Skeletal muscle satellite cell (primary cell): ENCODE data around the gene ABCG5.

Source experiments
- H3K27me3 ChIP-seq: 2 replicates; pipeline ENCODE4 v1.7.0; 2013; ENCODE audit warnings: low read length; ENCODE audit not compliant: control insufficient read depth, insufficient read depth
- H3K36me3 ChIP-seq: 2 replicates; pipeline ENCODE4 v1.7.0; 2013; ENCODE audit warnings: mild to moderate bottlenecking, control low read depth, low read length; ENCODE audit not compliant: insufficient read depth
- H3K4me1 ChIP-seq: 2 replicates; pipeline ENCODE4 v1.7.0; 2013; ENCODE audit warnings: low read length; ENCODE audit not compliant: control insufficient read depth, insufficient read depth
- H3K4me2 ChIP-seq: 2 replicates; pipeline ENCODE4 v1.7.0; 2013; ENCODE audit warnings: mild to moderate bottlenecking, low read length
- H3K4me3 ChIP-seq: 2 replicates; pipeline ENCODE4 v1.7.0; 2013; ENCODE audit warnings: low read length
- H3K9ac ChIP-seq: 2 replicates; pipeline ENCODE4 v1.7.0; 2013; ENCODE audit warnings: mild to moderate bottlenecking, low read depth, low read length, moderate library complexity
- H3K9me3 ChIP-seq: replicated peaks from 2 replicates; pipeline ENCODE4 v1.7.0; 2013; ENCODE audit warnings: mild to moderate bottlenecking, control low read depth, low read length

The ABCG5 gene

GRCh38 chr2:43840965-43841364 is 2.3 kb upstream of the ABCG5 start:
- Histone ChIP-seq H3K4me3 (no peak overlapping the region), H3K27me3 (peaks cover 73% of the 10 kb centered on the region), H3K4me2 (no peak overlapping the region), H3K4me1 (no peaks in the 10 kb centered on the region), H3K9me3 (no peaks in the 10 kb centered on the region), H3K9ac (no peak overlapping the region), H3K36me3 (no peaks in the 10 kb centered on the region)

- Histone ChIP-seq H3K36me3 (no peaks in the 10 kb centered on the region), H3K4me2 (no peak overlapping the region), H3K4me3 (no peak overlapping the region), H3K4me1 (no peaks in the 10 kb centered on the region), H3K9me3 (no peaks in the 10 kb centered on the region), H3K9ac (no peak overlapping the region), H3K27me3 (peaks cover 75% of the 10 kb centered on the region)
Measured at GRCh38 chr2:43839776-43840564, 1.3 kb upstream of the ABCG5 start.

DNA sequence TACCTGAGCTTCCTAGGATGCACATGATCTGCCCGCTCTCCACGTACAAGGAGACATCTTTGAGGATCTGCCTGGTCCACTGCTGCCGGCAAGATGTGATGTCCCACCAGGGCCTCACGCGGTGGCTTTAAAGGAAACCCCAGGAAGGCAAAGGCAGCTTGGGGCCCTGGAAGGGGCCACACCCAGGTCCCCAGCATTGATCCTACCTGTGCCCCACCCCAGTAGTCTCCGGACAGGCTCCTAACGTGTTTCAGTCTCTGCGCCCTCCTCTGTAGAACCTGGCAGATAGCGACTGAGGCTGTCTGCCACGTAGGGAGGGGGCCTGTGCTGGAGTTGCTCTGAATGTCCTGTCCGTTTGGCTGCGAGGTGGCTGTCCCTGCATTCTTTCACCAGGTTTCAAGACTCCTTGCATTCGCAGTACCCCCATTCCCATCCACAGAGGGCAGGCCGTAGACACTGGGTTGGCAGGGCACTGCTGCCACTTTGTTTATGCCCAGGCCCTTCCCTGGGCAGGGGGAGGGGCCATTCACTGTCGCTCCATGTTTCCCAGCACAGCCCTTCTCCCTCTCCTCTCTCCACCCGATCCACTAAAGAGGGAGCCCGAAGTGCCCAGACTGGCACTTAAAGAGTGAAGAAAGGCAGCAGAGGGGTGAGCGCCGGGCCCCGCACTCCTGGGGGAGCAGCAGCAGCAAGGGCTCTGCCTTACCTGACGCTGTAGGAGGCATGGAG is 644 bp downstream of the ABCG5 start:
- no peak overlapping the region for H3K9ac ChIP-seq
- H3K4me1 ChIP-seq: no peaks in the 10 kb centered on the region
- no peaks in the 10 kb centered on the region for H3K36me3 ChIP-seq
- no peak overlapping the region for H3K4me2 ChIP-seq
- H3K4me3 ChIP-seq: no peak overlapping the region
- H3K9me3 ChIP-seq: no peaks in the 10 kb centered on the region
- H3K27me3 ChIP-seq: peaks cover 61% of the 10 kb centered on the region

DNA sequence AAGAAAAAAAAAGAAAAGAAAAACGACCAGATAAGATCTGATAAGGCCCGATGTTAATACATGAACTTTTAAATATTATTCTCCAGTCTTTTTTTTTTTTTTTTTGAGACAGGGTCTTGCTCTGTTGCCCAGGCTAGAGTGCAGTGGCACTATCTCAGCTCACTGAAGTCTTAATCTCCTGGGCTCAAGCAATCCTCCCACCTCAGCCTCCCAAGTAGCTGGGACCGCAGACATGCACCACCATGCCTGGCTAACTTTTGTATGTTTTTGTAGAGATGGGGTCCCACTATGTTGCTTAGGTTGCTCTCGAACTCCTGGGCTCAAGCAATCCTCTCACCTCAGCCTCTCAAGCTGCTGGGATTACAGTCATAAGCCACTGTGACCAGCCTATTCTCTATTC is 1.6 kb downstream of the ABCG5 start:
- H3K36me3 ChIP-seq: no peaks in the 10 kb centered on the region
- H3K9ac ChIP-seq: no peak overlapping the region
- H3K9me3 ChIP-seq: no peaks in the 10 kb centered on the region
- no peaks in the 10 kb centered on the region for H3K4me1 ChIP-seq
- peaks cover 61% of the 10 kb centered on the region for H3K27me3 ChIP-seq
- H3K4me3 ChIP-seq: no peak overlapping the region
- no peak overlapping the region for H3K4me2 ChIP-seq

DNA sequence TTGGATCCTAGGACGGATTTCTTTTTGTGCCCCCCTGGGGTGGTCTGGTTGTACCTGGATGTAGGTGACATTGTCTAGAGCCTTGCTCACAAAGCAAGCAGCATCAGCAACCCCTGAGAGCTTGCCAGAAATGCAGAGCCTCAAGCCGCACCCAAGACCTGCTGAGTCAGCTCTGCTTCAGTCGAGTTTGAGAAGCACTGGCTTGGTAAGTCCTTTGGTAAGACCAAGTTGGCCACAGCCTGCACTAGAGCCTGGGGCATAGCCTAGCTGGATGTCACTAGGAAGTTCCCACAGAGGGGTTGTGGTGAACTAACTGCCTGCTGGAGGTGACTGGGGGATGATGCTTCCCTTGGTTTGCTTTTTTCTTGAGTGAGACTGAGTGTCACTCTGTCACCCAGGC is 6.2 kb downstream of the ABCG5 start:
- Histone ChIP-seq H3K4me3 (no peak overlapping the region), H3K9ac (no peak overlapping the region), H3K4me1 (no peaks in the 10 kb centered on the region), H3K4me2 (no peak overlapping the region), H3K27me3 (peaks cover 55% of the 10 kb centered on the region), H3K9me3 (no peaks in the 10 kb centered on the region), H3K36me3 (no peaks in the 10 kb centered on the region)

GRCh38 chr2:43831543-43832294 is 6.9 kb downstream of the ABCG5 start:
- no peak overlapping the region for H3K9ac ChIP-seq

GRCh38 chr2:43826305-43827250 is 12.1 kb downstream of the ABCG5 start:
- Histone ChIP-seq H3K4me3 (no peak overlapping the region), H3K4me1 (no peaks in the 10 kb centered on the region), H3K36me3 (no peaks in the 10 kb centered on the region), H3K9me3 (no peaks in the 10 kb centered on the region), H3K27me3 (peaks cover 62% of the 10 kb centered on the region), H3K4me2 (no peak overlapping the region), H3K9ac (no peak overlapping the region)

More at GRCh38 chr2:43831543-43832294, 6.9 kb downstream of the ABCG5 start:
- Histone ChIP-seq H3K4me1 (no peaks in the 10 kb centered on the region), H3K27me3 (peaks cover 51% of the 10 kb centered on the region), H3K4me3 (no peak overlapping the region), H3K4me2 (peak overlapping the region; percentile 55), H3K9me3 (no peaks in the 10 kb centered on the region), H3K36me3 (no peaks in the 10 kb centered on the region)

GRCh38 chr2:43825841-43826240 is 12.8 kb downstream of the ABCG5 start:
- Histone ChIP-seq H3K27me3 (peaks cover 62% of the 10 kb centered on the region), H3K9me3 (no peaks in the 10 kb centered on the region), H3K36me3 (no peaks in the 10 kb centered on the region), H3K4me1 (no peaks in the 10 kb centered on the region), H3K4me2 (no peak overlapping the region), H3K4me3 (no peak overlapping the region), H3K9ac (no peak overlapping the region)

DNA sequence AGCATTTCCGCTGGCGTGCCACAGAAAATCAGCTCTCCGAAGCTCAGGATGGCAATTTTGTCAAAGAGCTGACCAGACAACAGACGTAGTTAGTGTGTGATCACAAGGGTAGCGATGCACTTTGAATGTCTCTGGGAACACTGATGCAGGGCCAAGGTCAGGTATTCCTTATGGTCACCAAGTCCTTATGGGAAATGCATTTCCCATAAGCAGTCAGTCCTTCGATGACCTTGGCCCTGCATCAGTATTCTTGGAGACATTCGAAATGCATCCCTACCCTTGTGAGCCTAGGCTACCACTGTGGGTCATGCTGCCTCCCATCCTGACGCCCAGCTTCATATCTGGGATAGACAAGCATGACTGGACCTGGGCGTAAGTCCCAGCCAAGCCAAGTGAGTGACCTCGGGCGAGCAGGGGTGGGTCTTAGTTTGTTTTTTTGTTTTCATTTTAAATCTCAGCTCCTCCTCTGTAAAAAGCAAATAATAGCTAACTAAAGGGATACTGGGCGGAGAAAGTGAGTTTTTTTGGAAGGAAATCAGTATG is 13.6 kb downstream of the ABCG5 start:
- peaks cover 54% of the 10 kb centered on the region for H3K27me3 ChIP-seq
- no peaks in the 10 kb centered on the region for H3K4me1 ChIP-seq

DNA sequence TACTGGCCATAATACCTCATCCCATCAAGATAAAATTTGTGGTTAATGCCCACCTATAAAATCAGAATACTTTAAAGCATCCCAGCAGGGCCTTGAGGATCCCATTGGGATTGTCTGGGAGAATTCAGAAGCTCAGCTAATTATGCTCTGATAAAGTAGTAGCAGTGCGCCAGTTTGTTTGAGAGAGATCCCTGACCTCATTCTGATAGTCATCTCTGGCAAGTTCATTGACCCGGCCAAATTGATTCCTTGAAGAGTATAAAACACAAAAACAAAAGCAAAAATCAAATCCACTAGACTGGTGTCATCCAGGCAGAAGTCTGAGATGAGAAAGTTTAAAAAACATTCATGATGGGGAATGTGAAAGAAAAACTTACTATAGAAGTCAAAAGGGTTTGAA is 14.1 kb downstream of the ABCG5 start:
- no peak overlapping the region for H3K4me2 ChIP-seq
- H3K9ac ChIP-seq: no peak overlapping the region
- no peak overlapping the region for H3K4me3 ChIP-seq
- H3K9me3 ChIP-seq: no peaks in the 10 kb centered on the region
- H3K4me1 ChIP-seq: no peaks in the 10 kb centered on the region
- no peaks in the 10 kb centered on the region for H3K36me3 ChIP-seq
- peaks cover 49% of the 10 kb centered on the region for H3K27me3 ChIP-seq

More for the DNA sequence above, 13.6 kb downstream of the ABCG5 start:
- H3K9me3 ChIP-seq: no peaks in the 10 kb centered on the region
- H3K4me2 ChIP-seq: no peak overlapping the region
- H3K9ac ChIP-seq: no peak overlapping the region
- no peak overlapping the region for H3K4me3 ChIP-seq
- no peaks in the 10 kb centered on the region for H3K36me3 ChIP-seq
